Neural cell (in vitro differentiated cells): ENCODE measurements around the gene NNT.

Experiments
- EP300 ChIP-seq: fragments of 450-650 bp; conservative IDR thresholded peaks from 2 replicates; pipeline ENCODE4 v1.6.1; 2014; ENCODE audit warnings: antibody characterized with exemption, mild to moderate bottlenecking, moderate library complexity; ENCODE audit not compliant: poor library complexity, severe bottlenecking
- EZH2 ChIP-seq: fragments of 200-600, 300-800 bp; shearing (Covaris generic), sonication (generic); IDR thresholded peaks from 2 replicates; pipeline ENCODE4 v1.6.1; 2014; ENCODE audit warnings: antibody characterized with exemption, low read length, borderline replicate concordance, mild to moderate bottlenecking; ENCODE audit not compliant: insufficient read depth, poor library complexity, severe bottlenecking
- TAF1 ChIP-seq: IDR thresholded peaks from 2 replicates; pipeline ENCODE4 v1.6.1; 2012; ENCODE audit warnings: low read depth
- TF ChIP-seq, protein P1 (sequence below): fragments of 450-650 bp; IDR thresholded peaks from 2 replicates; pipeline ENCODE4 v1.5.1; 2014; ENCODE audit warnings: antibody characterized with exemption, mild to moderate bottlenecking, moderate library complexity; ENCODE audit not compliant: poor library complexity, severe bottlenecking
- TF ChIP-seq, protein P2 (sequence below): IDR thresholded peaks from 2 replicates; pipeline ENCODE4 v1.6.1; 2012; ENCODE audit warnings: borderline replicate concordance

DNA sequence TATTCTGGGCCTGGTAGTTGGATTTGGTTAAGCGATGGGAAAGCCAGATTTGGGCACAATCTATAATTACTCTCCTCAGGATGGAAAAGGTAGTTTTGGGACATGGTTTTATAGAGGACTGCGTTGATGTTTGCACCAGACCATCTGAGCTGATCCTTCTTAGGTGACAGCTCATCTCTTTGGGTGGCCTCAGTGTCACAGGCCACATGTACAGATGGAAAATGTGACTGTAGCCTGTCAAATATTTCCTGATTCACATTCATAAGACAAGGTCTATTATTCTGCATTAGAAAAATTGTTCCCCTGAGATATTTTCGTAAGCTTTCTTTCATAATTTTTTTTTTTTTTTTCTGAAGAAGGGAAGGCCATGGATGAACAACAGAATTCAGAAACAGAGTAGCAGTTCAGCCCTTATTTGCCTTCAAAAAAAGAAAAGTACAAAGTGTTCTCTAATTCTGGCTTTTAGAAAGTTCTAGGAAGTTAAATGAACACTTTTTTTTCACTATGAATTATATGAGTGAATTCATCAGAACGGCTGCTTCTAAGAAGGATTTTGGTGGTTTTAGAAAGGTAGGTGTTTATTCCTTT is 81.0 kb downstream of the NNT start:
- TF ChIP-seq, protein P1, sequence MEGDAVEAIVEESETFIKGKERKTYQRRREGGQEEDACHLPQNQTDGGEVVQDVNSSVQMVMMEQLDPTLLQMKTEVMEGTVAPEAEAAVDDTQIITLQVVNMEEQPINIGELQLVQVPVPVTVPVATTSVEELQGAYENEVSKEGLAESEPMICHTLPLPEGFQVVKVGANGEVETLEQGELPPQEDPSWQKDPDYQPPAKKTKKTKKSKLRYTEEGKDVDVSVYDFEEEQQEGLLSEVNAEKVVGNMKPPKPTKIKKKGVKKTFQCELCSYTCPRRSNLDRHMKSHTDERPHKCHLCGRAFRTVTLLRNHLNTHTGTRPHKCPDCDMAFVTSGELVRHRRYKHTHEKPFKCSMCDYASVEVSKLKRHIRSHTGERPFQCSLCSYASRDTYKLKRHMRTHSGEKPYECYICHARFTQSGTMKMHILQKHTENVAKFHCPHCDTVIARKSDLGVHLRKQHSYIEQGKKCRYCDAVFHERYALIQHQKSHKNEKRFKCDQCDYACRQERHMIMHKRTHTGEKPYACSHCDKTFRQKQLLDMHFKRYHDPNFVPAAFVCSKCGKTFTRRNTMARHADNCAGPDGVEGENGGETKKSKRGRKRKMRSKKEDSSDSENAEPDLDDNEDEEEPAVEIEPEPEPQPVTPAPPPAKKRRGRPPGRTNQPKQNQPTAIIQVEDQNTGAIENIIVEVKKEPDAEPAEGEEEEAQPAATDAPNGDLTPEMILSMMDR: no peak
- TF ChIP-seq EP300 (no peak), TAF1 (no peak), EZH2 (no peak)
- TF ChIP-seq, protein P2, sequence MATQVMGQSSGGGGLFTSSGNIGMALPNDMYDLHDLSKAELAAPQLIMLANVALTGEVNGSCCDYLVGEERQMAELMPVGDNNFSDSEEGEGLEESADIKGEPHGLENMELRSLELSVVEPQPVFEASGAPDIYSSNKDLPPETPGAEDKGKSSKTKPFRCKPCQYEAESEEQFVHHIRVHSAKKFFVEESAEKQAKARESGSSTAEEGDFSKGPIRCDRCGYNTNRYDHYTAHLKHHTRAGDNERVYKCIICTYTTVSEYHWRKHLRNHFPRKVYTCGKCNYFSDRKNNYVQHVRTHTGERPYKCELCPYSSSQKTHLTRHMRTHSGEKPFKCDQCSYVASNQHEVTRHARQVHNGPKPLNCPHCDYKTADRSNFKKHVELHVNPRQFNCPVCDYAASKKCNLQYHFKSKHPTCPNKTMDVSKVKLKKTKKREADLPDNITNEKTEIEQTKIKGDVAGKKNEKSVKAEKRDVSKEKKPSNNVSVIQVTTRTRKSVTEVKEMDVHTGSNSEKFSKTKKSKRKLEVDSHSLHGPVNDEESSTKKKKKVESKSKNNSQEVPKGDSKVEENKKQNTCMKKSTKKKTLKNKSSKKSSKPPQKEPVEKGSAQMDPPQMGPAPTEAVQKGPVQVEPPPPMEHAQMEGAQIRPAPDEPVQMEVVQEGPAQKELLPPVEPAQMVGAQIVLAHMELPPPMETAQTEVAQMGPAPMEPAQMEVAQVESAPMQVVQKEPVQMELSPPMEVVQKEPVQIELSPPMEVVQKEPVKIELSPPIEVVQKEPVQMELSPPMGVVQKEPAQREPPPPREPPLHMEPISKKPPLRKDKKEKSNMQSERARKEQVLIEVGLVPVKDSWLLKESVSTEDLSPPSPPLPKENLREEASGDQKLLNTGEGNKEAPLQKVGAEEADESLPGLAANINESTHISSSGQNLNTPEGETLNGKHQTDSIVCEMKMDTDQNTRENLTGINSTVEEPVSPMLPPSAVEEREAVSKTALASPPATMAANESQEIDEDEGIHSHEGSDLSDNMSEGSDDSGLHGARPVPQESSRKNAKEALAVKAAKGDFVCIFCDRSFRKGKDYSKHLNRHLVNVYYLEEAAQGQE: no peak
